AG10803 (cell line): ENCODE measurements around the gene COQ9.

ENCODE experiments used
- DNase-seq: peaks from one replicate; pipeline ENCODE4 v3.0.0; 2010; ENCODE audit warnings: low read depth
- H3K4me3 ChIP-seq: 2 replicates; pipeline ENCODE4 v1.5.1; 2011; ENCODE audit warnings: mild to moderate bottlenecking, low read length, control low read depth
- CTCF ChIP-seq: conservative IDR thresholded peaks from 2 replicates; pipeline ENCODE4 v1.5.1; 2011; ENCODE audit warnings: mild to moderate bottlenecking, low read length, control low read depth, inconsistent platforms

COQ9 gene

DNA sequence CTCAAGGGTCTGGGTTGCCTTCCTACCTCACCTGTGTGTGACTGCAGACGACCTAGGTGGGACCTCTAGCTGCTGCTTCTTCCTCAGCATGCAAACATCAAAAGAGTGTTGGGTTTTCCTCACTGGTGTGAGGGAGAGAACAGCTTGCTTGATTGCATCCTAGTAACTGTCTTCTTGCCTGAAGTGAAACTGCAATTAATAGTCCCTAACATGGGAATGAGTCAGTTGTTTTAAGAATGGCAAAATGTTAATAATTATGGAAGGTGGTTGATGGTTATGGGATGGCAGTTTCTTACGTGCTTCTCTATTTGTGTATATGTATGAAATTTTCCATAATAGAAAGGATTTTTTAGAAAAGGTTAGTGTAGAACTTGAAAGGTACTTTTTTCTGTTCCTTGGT, 21.1 kb downstream of the COQ9 start:
- no peak overlapping the region for H3K4me3 ChIP-seq
- TF ChIP-seq CTCF = no peak
- DNase-seq = no peak

DNA sequence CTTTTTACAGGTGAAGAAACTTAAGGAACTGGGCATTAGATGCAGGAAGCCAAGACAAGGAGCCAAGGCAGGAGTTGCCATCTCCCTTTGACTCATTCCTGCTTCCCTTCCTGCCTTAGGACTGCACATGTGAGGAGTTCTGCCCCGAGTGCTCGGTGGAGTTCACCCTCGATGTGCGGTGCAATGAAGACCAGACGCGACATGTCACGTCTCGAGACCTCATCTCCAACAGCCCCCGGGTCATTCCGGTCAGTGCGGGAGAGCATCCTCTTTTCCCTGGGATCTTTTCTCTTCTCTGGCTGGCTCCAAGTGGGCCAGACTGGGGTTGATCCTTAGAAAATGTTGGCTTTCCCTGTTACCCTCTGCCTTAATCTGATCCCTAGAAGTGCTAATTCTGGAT, 21.8 kb downstream of the COQ9 start:
- TF ChIP-seq CTCF = no peak
- H3K4me3 ChIP-seq = no peak overlapping the region
- DNase-seq = no peak

GRCh38 chr16:57469917-57470470, 22.7 kb downstream of the COQ9 start:
- H3K4me3 ChIP-seq = no peak overlapping the region
- TF ChIP-seq CTCF = no peak
- DNase-seq = no peak

- no peak for DNase-seq
- no peak overlapping the region for H3K4me3 ChIP-seq
- TF ChIP-seq CTCF = no peak
These were observed 23.4 kb downstream of the COQ9 start for GRCh38 chr16:57470711-57471110.

- TF ChIP-seq CTCF = no peak
- no peak for DNase-seq
- H3K4me3 ChIP-seq = no peak overlapping the region
These were observed 23.9 kb downstream of the COQ9 start for GRCh38 chr16:57471209-57471608.

GRCh38 chr16:57471852-57472664, 24.8 kb downstream of the COQ9 start:
- no peak overlapping the region for H3K4me3 ChIP-seq
- DNase-seq = no peak
- TF ChIP-seq CTCF = no peak

DNA sequence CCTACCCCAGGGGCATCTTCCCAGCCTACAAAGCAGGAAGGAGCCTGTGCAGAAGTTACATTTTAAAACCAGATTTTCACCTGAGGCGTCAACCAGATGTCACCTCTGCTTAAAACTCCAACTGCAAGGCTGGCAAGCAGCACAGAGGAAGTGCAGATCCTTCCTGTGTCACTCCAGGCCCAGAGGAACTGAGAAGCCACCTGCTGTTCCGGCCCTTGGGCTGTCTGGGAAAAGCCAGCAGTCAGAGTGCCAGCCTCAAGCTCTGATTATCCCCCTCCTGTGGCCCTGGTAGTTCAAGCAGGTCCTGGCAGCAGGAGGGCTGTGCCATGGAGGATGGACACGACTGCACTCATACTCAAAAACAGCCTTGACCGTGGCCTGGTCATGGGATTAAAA, 25.4 kb downstream of the COQ9 start:
- H3K4me3 ChIP-seq = no peak overlapping the region
- no peak for TF ChIP-seq CTCF
- DNase-seq = no peak
